HPDE6-E6E7 (cell line): ENCODE measurements around the gene DMKN.

Source experiments
- DNase-seq: peaks from one replicate; pipeline ENCODE4 v3.0.0; 2011; ENCODE audit warnings: missing footprints; ENCODE audit errors: extremely low spot score

DMKN gene

GRCh38 chr19:35525873-35526272 is 12.4 kb upstream of the DMKN start:
- DNase-seq = no peak

- DNase-seq = no peak
These were observed 10.9 kb upstream of the DMKN start for GRCh38 chr19:35524181-35524837.

- no peak for DNase-seq
These were observed 9.4 kb upstream of the DMKN start for GRCh38 chr19:35522745-35523327.

- DNase-seq = no peak
These were observed 7.8 kb upstream of the DMKN start for GRCh38 chr19:35521124-35521743.

GRCh38 chr19:35519291-35519690 is 5.8 kb upstream of the DMKN start:
- DNase-seq = peak; percentile 65

GRCh38 chr19:35518313-35518712 is 4.9 kb upstream of the DMKN start:
- DNase-seq = no peak

GRCh38 chr19:35517342-35517741 is 3.9 kb upstream of the DMKN start:
- no peak for DNase-seq

- no peak for DNase-seq
These were observed 2.9 kb upstream of the DMKN start for GRCh38 chr19:35516310-35516709.

- no peak for DNase-seq
These were observed 897 bp upstream of the DMKN start for GRCh38 chr19:35514282-35514809.

- no peak for DNase-seq
These were observed 420 bp downstream of the DMKN start for GRCh38 chr19:35512831-35513627.

GRCh38 chr19:35511337-35511736 is 2.1 kb downstream of the DMKN start:
- no peak for DNase-seq

GRCh38 chr19:35510626-35510964 is 2.9 kb downstream of the DMKN start:
- no peak for DNase-seq

- peak; percentile 88 for DNase-seq
These were observed 3.4 kb downstream of the DMKN start for GRCh38 chr19:35509861-35510625.

GRCh38 chr19:35509018-35509652 is 4.3 kb downstream of the DMKN start:
- DNase-seq = peak; percentile 72

GRCh38 chr19:35508129-35508528 is 5.3 kb downstream of the DMKN start:
- no peak for DNase-seq

GRCh38 chr19:35507561-35507960 is 5.9 kb downstream of the DMKN start:
- DNase-seq = no peak

GRCh38 chr19:35506011-35506410 is 7.4 kb downstream of the DMKN start:
- no peak for DNase-seq

- no peak for DNase-seq
These were observed 10.7 kb downstream of the DMKN start for GRCh38 chr19:35502751-35503150.

- DNase-seq = no peak
These were observed 11.8 kb downstream of the DMKN start for GRCh38 chr19:35501684-35502083.

GRCh38 chr19:35500611-35501010 is 12.8 kb downstream of the DMKN start:
- no peak for DNase-seq

- no peak for DNase-seq
These were observed 14.4 kb downstream of the DMKN start for GRCh38 chr19:35498984-35499527.
